ENCODE results near the gene TOM1L2. TPM values are rescaled to one million over a fixed set of nuclear protein-coding genes. Genes with fewer than 3 reads are reported as not detected.

The TOM1L2 gene
- total and polyA plus RNA-seq, 2 experiments from 2014 or later = 25.5 to 31.0 TPM

- H3K9me2 ChIP-seq (ENCODE audit: insufficient read depth) = no peaks in the 10 kb centered on the region
- H3K79me2 ChIP-seq (ENCODE audit: insufficient read depth) = no peaks in the 10 kb centered on the region
- 92% methylated on average over 16 of the region's 16 CpGs for WGBS, 2 experiments (ENCODE audit: low coverage in 1 of 2, low lambda C conversion rate in 2 of 2, missing lambda C conversion rate in 2 of 2)
- H3K9me3 ChIP-seq (ENCODE audit: low read depth) = no peaks in the 10 kb centered on the region
- H3K4me1 ChIP-seq (ENCODE audit: insufficient read depth) = no peaks in the 10 kb centered on the region
- no peak overlapping the region for H3K27ac ChIP-seq
- H3K27me3 ChIP-seq (replicated peaks; ENCODE audit: insufficient read depth) = no peaks in the 10 kb centered on the region
- in situ Hi-C loops (cut with MboI) = no loop called here
- TF ChIP-seq EZH2 (IDR thresholded peaks at IDR 0.05; ENCODE audit: insufficient read depth, poor library complexity, severe bottlenecking) (no peak), EZH2phosphoT487 (IDR thresholded peaks at IDR 0.05; ENCODE audit: insufficient read depth, low read depth) (no peak)
- H3K4me3 ChIP-seq = no peak overlapping the region
- H2AFZ ChIP-seq = no peak overlapping the region
- no peaks in the 10 kb centered on the region for H3F3A ChIP-seq (ENCODE audit: insufficient read depth)
- H3K36me3 ChIP-seq (ENCODE audit: low read depth) = no peaks in the 10 kb centered on the region; the same call in 1 of the 2 replicates
- H3K9ac ChIP-seq = no peak overlapping the region
- no peak overlapping the region for H3K4me2 ChIP-seq (ENCODE audit: unreplicated experiment)
- no peaks in the 10 kb centered on the region for H4K20me1 ChIP-seq (ENCODE audit: insufficient read depth)
- DNase-seq = no peak
These were observed 87.5 kb downstream of the TOM1L2 start for GRCh38 chr17:17884391-17885357.

GRCh38 chr17:17883801-17884200 is 88.4 kb downstream of the TOM1L2 start:
- WGBS, 2 experiments (ENCODE audit: low coverage in 1 of 2, low lambda C conversion rate in 2 of 2, missing lambda C conversion rate in 2 of 2) = 95 to 98% methylated on average over 3 of the region's 3 CpGs
- Histone ChIP-seq H3K4me2 (ENCODE audit: unreplicated experiment) (no peak overlapping the region), H3K4me3 (no peak overlapping the region), H3K9me3 (ENCODE audit: low read depth) (no peaks in the 10 kb centered on the region), H2AFZ (no peak overlapping the region), H3K4me1 (ENCODE audit: insufficient read depth) (no peaks in the 10 kb centered on the region), H3K27ac (no peak overlapping the region), H3K27me3 (replicated peaks; ENCODE audit: insufficient read depth) (no peaks in the 10 kb centered on the region), H3K9ac (no peak overlapping the region), H3K79me2 (ENCODE audit: insufficient read depth) (no peaks in the 10 kb centered on the region), H3K9me2 (ENCODE audit: insufficient read depth) (no peaks in the 10 kb centered on the region), H3K36me3 (ENCODE audit: low read depth) (no peaks in the 10 kb centered on the region; the same call in 1 of the 2 replicates), H3F3A (ENCODE audit: insufficient read depth) (no peaks in the 10 kb centered on the region), H4K20me1 (ENCODE audit: insufficient read depth) (no peaks in the 10 kb centered on the region)
- in situ Hi-C loops (cut with MboI) = no loop called here
- DNase-seq = no peak
- TF ChIP-seq EZH2phosphoT487 (IDR thresholded peaks at IDR 0.05; ENCODE audit: insufficient read depth, low read depth) = no peak
- TF ChIP-seq EZH2 (IDR thresholded peaks at IDR 0.05; ENCODE audit: insufficient read depth, poor library complexity, severe bottlenecking) = no peak

GRCh38 chr17:17882082-17882581 is 90.1 kb downstream of the TOM1L2 start:
- 0 out of 2 replicates have a peak, but pooled peaks cover 3% of the 10 kb centered on the region for H3F3A ChIP-seq (ENCODE audit: insufficient read depth)
- H3K27me3 ChIP-seq (replicated peaks; ENCODE audit: insufficient read depth) = no peaks in the 10 kb centered on the region
- H3K4me3 ChIP-seq = no peak overlapping the region
- WGBS, 2 experiments (ENCODE audit: low coverage in 1 of 2, low lambda C conversion rate in 2 of 2, missing lambda C conversion rate in 2 of 2) = 98% methylated on average over 8 of the region's 8 CpGs
- H3K36me3 ChIP-seq (ENCODE audit: low read depth) = no peaks in the 10 kb centered on the region; the same call in 1 of the 2 replicates
- peaks cover 12% of the 10 kb centered on the region for H3K4me1 ChIP-seq (ENCODE audit: insufficient read depth)
- DNase-seq = no peak
- no peak overlapping the region for H2AFZ ChIP-seq
- no peaks in the 10 kb centered on the region for H3K9me2 ChIP-seq (ENCODE audit: insufficient read depth)
- H4K20me1 ChIP-seq (ENCODE audit: insufficient read depth) = no peaks in the 10 kb centered on the region
- TF ChIP-seq EZH2 (IDR thresholded peaks at IDR 0.05; ENCODE audit: insufficient read depth, poor library complexity, severe bottlenecking) = no peak
- TF ChIP-seq EZH2phosphoT487 (IDR thresholded peaks at IDR 0.05; ENCODE audit: insufficient read depth, low read depth) = no peak
- in situ Hi-C loops (cut with MboI) = no loop called here
- no peak overlapping the region for H3K27ac ChIP-seq
- no peaks in the 10 kb centered on the region for H3K79me2 ChIP-seq (ENCODE audit: insufficient read depth)
- no peak overlapping the region for H3K4me2 ChIP-seq (ENCODE audit: unreplicated experiment)
- H3K9ac ChIP-seq = no peak overlapping the region
- no peaks in the 10 kb centered on the region for H3K9me3 ChIP-seq (ENCODE audit: low read depth)

GRCh38 chr17:17880577-17881196 is 91.5 kb downstream of the TOM1L2 start:
- H4K20me1 ChIP-seq (ENCODE audit: insufficient read depth) = no peaks in the 10 kb centered on the region
- H3K79me2 ChIP-seq (ENCODE audit: insufficient read depth) = no peaks in the 10 kb centered on the region
- H3F3A ChIP-seq (ENCODE audit: insufficient read depth) = peaks cover 13% of the 10 kb centered on the region; the same call in 1 of the 2 replicates
- H3K27me3 ChIP-seq (replicated peaks; ENCODE audit: insufficient read depth) = no peaks in the 10 kb centered on the region
- peaks cover 6% of the 10 kb centered on the region; the same call in 1 of the 2 replicates for H3K36me3 ChIP-seq (ENCODE audit: low read depth)
- WGBS, 2 experiments (ENCODE audit: low coverage in 1 of 2, low lambda C conversion rate in 2 of 2, missing lambda C conversion rate in 2 of 2) = 90 to 95% methylated on average over 8 of the region's 8 CpGs
- H3K27ac ChIP-seq = no peak overlapping the region
- no peak for TF ChIP-seq EZH2phosphoT487 (IDR thresholded peaks at IDR 0.05; ENCODE audit: insufficient read depth, low read depth)
- TF ChIP-seq EZH2 (IDR thresholded peaks at IDR 0.05; ENCODE audit: insufficient read depth, poor library complexity, severe bottlenecking) = no peak
- in situ Hi-C loops (cut with MboI) = no loop called here
- H3K4me2 ChIP-seq (ENCODE audit: unreplicated experiment) = no peak overlapping the region
- peaks cover 18% of the 10 kb centered on the region for H3K4me1 ChIP-seq (ENCODE audit: insufficient read depth)
- no peaks in the 10 kb centered on the region for H3K9me3 ChIP-seq (ENCODE audit: low read depth)
- no peak overlapping the region for H3K9ac ChIP-seq
- no peaks in the 10 kb centered on the region for H3K9me2 ChIP-seq (ENCODE audit: insufficient read depth)
- no peak overlapping the region for H3K4me3 ChIP-seq
- DNase-seq = no peak
- H2AFZ ChIP-seq = no peak overlapping the region
